CD14-positive monocyte (primary cell): ENCODE measurements around the gene CCT7. TPM values are rescaled to one million over a fixed set of nuclear protein-coding genes. Genes with fewer than 3 reads are reported as not detected.
"Not testable (repeated sequence)": the region's sequence is repeated elsewhere in the genome, so short reads cannot be mapped to it uniquely, and the experiment has no call there.

Experiments used
- DNase-seq, 3 donors: peaks; one replicate each; pipeline ENCODE4 v3.0.0-alpha.2; 2011 to 2022
- H2AFZ ChIP-seq: 2 replicates; pipeline ENCODE4 v1.6.0; 2012; ENCODE audit warnings: mild to moderate bottlenecking, low read depth, low read length, inconsistent platforms; ENCODE audit not compliant: insufficient read depth, poor library complexity, severe bottlenecking
- H3K27ac ChIP-seq, 2 donors: 1 replicate in 1 of 2; 2 replicates in 1 of 2; pipeline ENCODE4 v1.5.1; 2012 to 2013; ENCODE audit warnings: low read length in 2 of 2, control low read depth in 1 of 2, inconsistent platforms in 1 of 2, low read depth in 1 of 2, mild to moderate bottlenecking in 1 of 2
- H3K27me3 ChIP-seq, 2 donors: one replicate each; pipeline versions ENCODE4 v1.6.0 to v1.6.1; 2011 to 2013; ENCODE audit warnings: low read length in 2 of 2; ENCODE audit not compliant: control insufficient read depth in 2 of 2, insufficient read depth in 2 of 2
- H3K36me3 ChIP-seq, 2 donors: replicated peaks in 1 of 2; 1 replicate in 1 of 2; 2 replicates in 1 of 2; pipeline versions ENCODE4 v1.5.1 to v1.6.1; 2012 to 2013; ENCODE audit warnings: low read length in 2 of 2, control low read depth in 1 of 2, inconsistent platforms in 1 of 2, mild to moderate bottlenecking in 1 of 2; ENCODE audit not compliant: insufficient read depth in 2 of 2, control insufficient read depth in 1 of 2
- H3K4me1 ChIP-seq, 2 donors: 1 replicate in 1 of 2; 2 replicates in 1 of 2; pipeline versions ENCODE4 v1.5.1 to v1.6.1; 2012 to 2013; ENCODE audit warnings: low read length in 2 of 2, control low read depth in 1 of 2, inconsistent platforms in 1 of 2, mild to moderate bottlenecking in 1 of 2, moderate library complexity in 1 of 2; ENCODE audit not compliant: insufficient read depth in 2 of 2, control insufficient read depth in 1 of 2
- H3K4me2 ChIP-seq: replicated peaks from 2 replicates; pipeline ENCODE3; 2012; ENCODE audit warnings: low read length, moderate library complexity, mild to moderate bottlenecking; ENCODE audit not compliant: poor library complexity, severe bottlenecking; ENCODE audit errors: extremely low read depth
- H3K4me3 ChIP-seq, 3 experiments: fragments of 200-600 bp in 1 of 3; sonication (generic) in 1 of 3; replicated peaks in 1 of 3; 1 replicate in 2 of 3; 2 replicates in 1 of 3; pipeline ENCODE4 v1.5.1; 2011 to 2013; ENCODE audit warnings: low read length in 3 of 3, mild to moderate bottlenecking in 3 of 3, control low read depth in 2 of 3, low read depth in 2 of 3, inconsistent platforms in 1 of 3, moderate library complexity in 1 of 3
- H3K79me2 ChIP-seq: 2 replicates; pipeline ENCODE4 v1.6.0; 2012; ENCODE audit warnings: mild to moderate bottlenecking, control low read depth, inconsistent platforms, low read length, moderate library complexity; ENCODE audit not compliant: insufficient read depth
- H3K9ac ChIP-seq: 2 replicates; pipeline ENCODE4 v1.6.0; 2017; ENCODE audit warnings: low read length, mild to moderate bottlenecking; ENCODE audit not compliant: insufficient read depth, poor library complexity, severe bottlenecking
- H3K9me3 ChIP-seq, 2 donors: replicated peaks in 1 of 2; 1 replicate in 1 of 2; 2 replicates in 1 of 2; pipeline versions ENCODE4 v1.5.1 to v1.6.1; 2012 to 2013; ENCODE audit warnings: low read length in 2 of 2, control low read depth in 1 of 2; ENCODE audit not compliant: control insufficient read depth in 1 of 2, insufficient read depth in 1 of 2
- H4K20me1 ChIP-seq: 2 replicates; pipeline ENCODE4 v1.6.0; 2012; ENCODE audit warnings: mild to moderate bottlenecking, low read length, control low read depth, moderate library complexity; ENCODE audit not compliant: insufficient read depth
- H3K27ac Mint-ChIP-seq, 7 donors: one replicate each; pipeline ENCODE4 v1.8.0; 2020; ENCODE audit warnings: mild to moderate bottlenecking in 7 of 7, mixed read lengths in 7 of 7, moderate library complexity in 6 of 7, inconsistent platforms in 2 of 7
- H3K27me3 Mint-ChIP-seq, 3 donors: one replicate each; pipeline ENCODE4 v1.8.0; 2021 to 2022; ENCODE audit warnings: low read depth in 3 of 3, mild to moderate bottlenecking in 3 of 3, mixed read lengths in 3 of 3, moderate library complexity in 3 of 3, inconsistent platforms in 1 of 3
- H3K36me3 Mint-ChIP-seq, 2 donors: one replicate each; pipeline ENCODE4 v1.8.0; 2020; ENCODE audit warnings: mixed read lengths in 2 of 2, inconsistent platforms in 1 of 2, mild to moderate bottlenecking in 1 of 2
- H3K4me1 Mint-ChIP-seq: one replicate; pipeline ENCODE4 v1.8.0; 2020; ENCODE audit warnings: mild to moderate bottlenecking, mixed read lengths
- H3K4me3 Mint-ChIP-seq, 2 donors: one replicate each; pipeline ENCODE4 v1.8.0; 2020; ENCODE audit warnings: mild to moderate bottlenecking in 2 of 2, mixed read lengths in 2 of 2, moderate library complexity in 1 of 2
- H3K9me3 Mint-ChIP-seq, 7 donors: one replicate each; pipeline ENCODE4 v1.8.0; 2020 to 2022; ENCODE audit warnings: mixed read lengths in 7 of 7, mild to moderate bottlenecking in 6 of 7, moderate library complexity in 6 of 7, inconsistent platforms in 2 of 7
- CTCF ChIP-seq: fragments of 200-600 bp; IDR thresholded peaks from one replicate; pipeline ENCODE4 v1.8.0; 2022; ENCODE audit warnings: antibody characterized with exemption, mild to moderate bottlenecking
- WGBS: methylation state at CpG from one replicate; pipeline ENCODE4 v1.1.5; 2013; ENCODE audit warnings: missing lambda C conversion rate; ENCODE audit not compliant: insufficient coverage; 5-methylcytosine and 5-hydroxymethylcytosine counted together
- intact Hi-C, 2 donors: fragments of 100-400 bp; cut with micrococcal nuclease; formaldehyde crosslinking; loops; one replicate each; pipeline versions ENCODE4 v1.15.0 to v1.15.1; 2023
- polyA plus RNA-seq, 3 donors: library from polyadenylated mRNA; depleted of rRNA in 1 of 3; unstranded in 2 of 3; stranded (reverse) in 1 of 3; fragments of 300-500 nt in 2 of 3; fragments of >200 nt in 1 of 3; fragmentation: Illumina TruSeq in 2 of 3; gene quantifications; 1 replicate in 2 of 3; 2 replicates in 1 of 3; pipeline ENCODE4 v1.2.3, GENCODE V29; 2012 to 2021

The CCT7 gene
- polyA plus RNA-seq, 3 donors, result 56.8 to 151 (median 134) TPM

- intact Hi-C loops, result no loop called here
- peaks cover 38 to 47% of the 10 kb centered on the region in 2 donors for H3K36me3 Mint-ChIP-seq
- Histone ChIP-seq H3K4me2 (no peak overlapping the region), H3K9me3 (no peaks in the 10 kb centered on the region), H3K9ac (no peak overlapping the region), H3K27me3 (no peaks in the 10 kb centered on the region), H3K4me3 (no peak overlapping the region), H3K4me1 (no peaks in the 10 kb centered on the region), H2AFZ (no peak overlapping the region), H4K20me1 (no peaks in the 10 kb centered on the region), H3K27ac (no peak overlapping the region), H3K79me2 (no peaks in the 10 kb centered on the region), H3K36me3 (peaks cover 32 to 77% of the 10 kb centered on the region in 2 donors)
- no peak for DNase-seq
- peaks cover 1% of the 10 kb centered on the region in 3 donors for H3K27me3 Mint-ChIP-seq
- H3K9me3 Mint-ChIP-seq, result no peaks in the 10 kb centered on the region
- TF ChIP-seq CTCF, result no peak
- H3K27ac Mint-ChIP-seq, result peak overlapping the region in 1 of 7 donors; percentile 11
- 55% methylated on average over 4 of the region's 17 CpGs for WGBS
- no peak overlapping the region for H3K4me3 Mint-ChIP-seq
- H3K4me1 Mint-ChIP-seq, result peaks cover 7% of the 10 kb centered on the region
Observed at GRCh38 chr2:73260338-73260984, 26.4 kb downstream of the CCT7 start.

GRCh38 chr2:73262108-73262651 lies 28.1 kb downstream of the CCT7 start:
- no peaks in the 10 kb centered on the region for H3K27me3 ChIP-seq
- H3K9me3 ChIP-seq, result no peaks in the 10 kb centered on the region
- no peaks in the 10 kb centered on the region for H4K20me1 ChIP-seq
- Mint-ChIP-seq H3K27me3 (peaks cover 0 to 1% (median 1%) of the 10 kb centered on the region in 3 donors), H3K27ac (peak overlapping the region in 1 of 7 donors; percentile 39), H3K9me3 (no peaks in the 10 kb centered on the region), H3K36me3 (peaks cover 45 to 57% of the 10 kb centered on the region in 2 donors), H3K4me3 (no peak overlapping the region), H3K4me1 (peaks cover 7% of the 10 kb centered on the region)
- H3K4me3 ChIP-seq, result no peak overlapping the region
- no peak overlapping the region for H3K9ac ChIP-seq
- peaks cover 39 to 76% of the 10 kb centered on the region in 2 donors for H3K36me3 ChIP-seq
- no CpG with 5 or more reads among the region's 4 CpGs for WGBS
- no peaks in the 10 kb centered on the region for H3K79me2 ChIP-seq
- intact Hi-C loops, result no loop called here
- no peak overlapping the region for H2AFZ ChIP-seq
- H3K4me2 ChIP-seq, result no peak overlapping the region
- TF ChIP-seq CTCF, result no peak
- H3K27ac ChIP-seq, result no peak overlapping the region
- no peak for DNase-seq
- H3K4me1 ChIP-seq, result no peaks in the 10 kb centered on the region

- H3K9me3 ChIP-seq, H3K27ac ChIP-seq, H3K9me3 Mint-ChIP-seq, DNase-seq, H4K20me1 ChIP-seq, H3K4me1 Mint-ChIP-seq, H3K27me3 Mint-ChIP-seq, H3K4me2 ChIP-seq, H3K79me2 ChIP-seq, H3K27me3 ChIP-seq, H3K4me1 ChIP-seq, H3K4me3 ChIP-seq, intact Hi-C loops, H2AFZ ChIP-seq, H3K9ac ChIP-seq: not testable (repeated sequence)
- Mint-ChIP-seq H3K4me3 (peak overlapping the region in 1 of 2 donors; percentile 52), H3K36me3 (peaks cover 48 to 57% of the 10 kb centered on the region in 2 donors), H3K27ac (peak overlapping the region in 1 of 7 donors; percentile 27)
- H3K36me3 ChIP-seq, result peaks cover 39 to 81% of the 10 kb centered on the region in 2 donors
- WGBS, result 100% methylated on average over 7 of the region's 18 CpGs
Observed at GRCh38 chr2:73262691-73263429, 28.8 kb downstream of the CCT7 start.
